Mesendoderm (in vitro differentiated cells): ENCODE measurements around the gene CNTNAP1.

Experiments
- DNase-seq: peaks from one replicate; pipeline ENCODE4 v3.0.0; 2013
- H2AK5ac ChIP-seq: 2 replicates; pipeline ENCODE4 v1.6.1; 2013; ENCODE audit warnings: low read length, inconsistent platforms
- H2BK120ac ChIP-seq: 2 replicates; pipeline ENCODE4 v1.6.1; 2013; ENCODE audit warnings: low read depth, mild to moderate bottlenecking, low read length, moderate library complexity, mixed read lengths
- H2BK15ac ChIP-seq: replicated peaks from 2 replicates; pipeline ENCODE4 v1.6.1; 2013; ENCODE audit warnings: low read depth, mild to moderate bottlenecking, moderate library complexity
- H2BK5ac ChIP-seq: 2 replicates; pipeline ENCODE4 v1.6.1; 2013; ENCODE audit warnings: low read length, inconsistent platforms
- H3K18ac ChIP-seq: 2 replicates; pipeline ENCODE4 v1.6.1; 2013; ENCODE audit warnings: mild to moderate bottlenecking, low read length, mixed read lengths
- H3K23ac ChIP-seq: one replicate; pipeline ENCODE4 v1.6.1; 2013; ENCODE audit warnings: low read length
- H3K27ac ChIP-seq: 2 replicates; pipeline ENCODE4 v1.5.1; 2013; ENCODE audit warnings: low read depth, mild to moderate bottlenecking, inconsistent platforms, low read length, moderate library complexity
- H3K27me3 ChIP-seq: 2 replicates; pipeline ENCODE4 v1.6.1; 2013; ENCODE audit warnings: low read length, control low read depth, mild to moderate bottlenecking, inconsistent platforms; ENCODE audit not compliant: insufficient read depth, poor library complexity
- H3K36me3 ChIP-seq: 2 replicates; pipeline ENCODE4 v1.6.1; 2013; ENCODE audit warnings: low read length, inconsistent platforms; ENCODE audit not compliant: control insufficient read depth, insufficient read depth
- H3K4ac ChIP-seq: one replicate; pipeline ENCODE4 v1.6.1; 2013; ENCODE audit warnings: low read depth, mild to moderate bottlenecking, low read length, moderate library complexity
- H3K4me1 ChIP-seq: 2 replicates; pipeline ENCODE4 v1.6.1; 2013; ENCODE audit warnings: low read depth, low read length, inconsistent platforms; ENCODE audit not compliant: control insufficient read depth
- H3K4me2 ChIP-seq: 2 replicates; pipeline ENCODE4 v1.6.1; 2013; ENCODE audit warnings: low read length
- H3K4me3 ChIP-seq: 2 replicates; pipeline ENCODE4 v1.5.1; 2013; ENCODE audit warnings: mild to moderate bottlenecking, low read length
- H3K56ac ChIP-seq: one replicate; pipeline ENCODE4 v1.6.1; 2013; ENCODE audit warnings: low read length
- H3K79me1 ChIP-seq: 2 replicates; pipeline ENCODE4 v1.6.1; 2013; ENCODE audit warnings: low read length, inconsistent platforms
- H3K79me2 ChIP-seq: 2 replicates; pipeline ENCODE4 v1.6.1; 2013; ENCODE audit warnings: mild to moderate bottlenecking, low read length; ENCODE audit not compliant: control insufficient read depth, insufficient read depth
- H3K9ac ChIP-seq: 2 replicates; pipeline ENCODE4 v1.6.1; 2013; ENCODE audit warnings: low read length, inconsistent platforms
- H4K5ac ChIP-seq: one replicate; pipeline ENCODE4 v1.6.1; 2013; ENCODE audit warnings: low read length
- H4K8ac ChIP-seq: one replicate; pipeline ENCODE4 v1.6.1; 2013; ENCODE audit warnings: low read depth, mild to moderate bottlenecking, control low read depth, low read length, moderate library complexity
- WGBS: extraction: QIAGEN DNeasy Blood & Tissue Kit; methylation state at CpG from one replicate; pipeline ENCODE4 v1.1.7; 2013; ENCODE audit warnings: low lambda C conversion rate, missing lambda C conversion rate; ENCODE audit not compliant: insufficient coverage; ENCODE audit errors: extremely low coverage; 5-methylcytosine and 5-hydroxymethylcytosine counted together

The CNTNAP1 gene

GRCh38 chr17:42647778-42648177, 34.6 kb upstream of the CNTNAP1 start:
- no peak for DNase-seq
- Histone ChIP-seq H3K36me3 (no peaks in the 10 kb centered on the region), H4K5ac (no peak overlapping the region), H2AK5ac (no peak overlapping the region), H3K4me2 (no peak overlapping the region), H3K27me3 (no peaks in the 10 kb centered on the region), H3K79me1 (no peaks in the 10 kb centered on the region), H2BK120ac (no peak overlapping the region), H3K56ac (no peak overlapping the region), H3K4me1 (no peaks in the 10 kb centered on the region), H3K4me3 (no peak overlapping the region), H3K79me2 (no peaks in the 10 kb centered on the region), H3K27ac (no peak overlapping the region), H4K8ac (no peak overlapping the region), H3K18ac (no peak overlapping the region), H3K23ac (no peak overlapping the region), H2BK5ac (no peak overlapping the region), H3K4ac (no peak overlapping the region), H2BK15ac (no peak overlapping the region), H3K9ac (no peak overlapping the region)
- WGBS: no CpG with 5 or more reads among the region's 5 CpGs

- Histone ChIP-seq H3K79me2 (no peaks in the 10 kb centered on the region), H3K9ac (no peak overlapping the region), H3K4me3 (no peak overlapping the region)
These were observed 30.9 kb upstream of the CNTNAP1 start for GRCh38 chr17:42651392-42651791.

DNA sequence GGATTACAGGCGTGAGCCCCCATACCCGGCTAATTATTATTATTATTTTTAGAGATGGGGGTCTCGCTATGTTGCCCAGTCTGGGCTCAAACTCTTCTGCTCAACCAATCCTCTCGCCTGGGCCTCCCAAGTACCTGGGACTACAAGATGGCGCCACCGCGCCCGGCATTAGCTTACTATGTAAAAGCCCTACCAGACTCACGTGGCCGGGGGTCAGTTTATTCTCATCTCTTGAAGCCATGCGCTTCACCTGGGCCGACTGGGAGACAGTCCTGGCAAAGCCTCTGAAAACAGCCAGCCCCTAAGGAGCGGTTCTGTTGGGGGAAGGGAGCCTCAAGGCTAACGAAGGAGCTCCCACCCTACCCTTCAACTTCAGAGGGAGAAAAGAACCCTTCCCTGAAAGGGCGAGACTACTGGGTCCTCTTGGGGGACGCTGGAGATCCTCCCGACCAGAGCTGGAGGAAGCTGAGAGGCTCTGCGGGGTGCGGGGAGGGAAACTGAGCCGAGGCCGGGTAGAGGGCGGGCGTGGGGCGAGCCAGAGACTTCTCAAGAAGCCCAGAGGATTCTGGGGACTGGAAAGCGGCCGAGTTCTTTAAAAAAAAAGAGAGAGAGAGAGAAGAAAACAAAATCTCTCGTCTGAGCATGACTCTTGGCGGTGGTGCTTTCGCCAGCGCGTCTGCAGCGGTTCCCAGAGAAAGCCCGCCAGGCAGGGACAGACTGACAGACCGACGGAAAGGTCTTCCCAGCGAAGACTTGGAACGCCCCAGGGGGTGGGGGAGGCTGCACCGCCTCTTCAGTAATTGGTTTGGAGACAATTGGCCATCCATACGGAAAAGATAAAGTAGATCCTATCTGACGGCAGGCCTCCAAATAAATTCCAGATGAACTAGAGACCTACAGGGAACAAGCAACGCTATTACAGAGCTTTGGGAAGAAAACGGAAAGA, 28.9 kb upstream of the CNTNAP1 start:
- no peak overlapping the region for H3K4me3 ChIP-seq
- DNase-seq: peak; percentile 92

More at GRCh38 chr17:42651392-42651791, 30.9 kb upstream of the CNTNAP1 start:
- no peaks in the 10 kb centered on the region for H3K27me3 ChIP-seq
- DNase-seq: no peak
- H3K4me2 ChIP-seq: no peak overlapping the region
- H3K56ac ChIP-seq: no peak overlapping the region
- no CpG with 5 or more reads among the region's 4 CpGs for WGBS
- H2BK5ac ChIP-seq: no peak overlapping the region
- H3K36me3 ChIP-seq: no peaks in the 10 kb centered on the region
- H2BK120ac ChIP-seq: no peak overlapping the region
- H3K27ac ChIP-seq: no peak overlapping the region
- peaks cover 2% of the 10 kb centered on the region for H3K4me1 ChIP-seq
- no peak overlapping the region for H4K5ac ChIP-seq
- no peak overlapping the region for H3K4ac ChIP-seq
- no peaks in the 10 kb centered on the region for H3K79me1 ChIP-seq
- no peak overlapping the region for H2BK15ac ChIP-seq
- no peak overlapping the region for H4K8ac ChIP-seq
- no peak overlapping the region for H3K23ac ChIP-seq
- H3K18ac ChIP-seq: no peak overlapping the region
- H2AK5ac ChIP-seq: no peak overlapping the region

GRCh38 chr17:42655528-42655927, 26.8 kb upstream of the CNTNAP1 start:
- H3K79me1 ChIP-seq: peaks cover 3% of the 10 kb centered on the region
- H3K9ac ChIP-seq: no peak overlapping the region
- peaks cover 6% of the 10 kb centered on the region for H3K4me1 ChIP-seq
- H2BK15ac ChIP-seq: no peak overlapping the region
- H3K23ac ChIP-seq: no peak overlapping the region
- H4K5ac ChIP-seq: no peak overlapping the region
- no peak for DNase-seq
- no CpG with 5 or more reads among the region's 2 CpGs for WGBS
- H2BK120ac ChIP-seq: no peak overlapping the region
- no peaks in the 10 kb centered on the region for H3K27me3 ChIP-seq
- no peak overlapping the region for H3K4ac ChIP-seq
- H3K56ac ChIP-seq: no peak overlapping the region
- H2BK5ac ChIP-seq: no peak overlapping the region
- peak overlapping the region; percentile 39 for H3K18ac ChIP-seq
- no peak overlapping the region for H2AK5ac ChIP-seq
- H3K79me2 ChIP-seq: no peaks in the 10 kb centered on the region
- no peak overlapping the region for H4K8ac ChIP-seq
- H3K4me3 ChIP-seq: no peak overlapping the region
- no peak overlapping the region for H3K4me2 ChIP-seq
- no peaks in the 10 kb centered on the region for H3K36me3 ChIP-seq
- no peak overlapping the region for H3K27ac ChIP-seq

More for the DNA sequence above, 28.9 kb upstream of the CNTNAP1 start:
- WGBS: no CpG with 5 or more reads among the region's 42 CpGs
- peak overlapping the region; percentile 71 for H3K27ac ChIP-seq
- H3K9ac ChIP-seq: peak overlapping the region; percentile 52
- peak overlapping the region; percentile 29 for H3K4me2 ChIP-seq
- no peak overlapping the region for H3K23ac ChIP-seq
- no peak overlapping the region for H4K5ac ChIP-seq
- H2BK15ac ChIP-seq: peak overlapping the region; percentile 1
- no peak overlapping the region for H4K8ac ChIP-seq
- peak overlapping the region; percentile 33 for H3K18ac ChIP-seq
- no peak overlapping the region for H2AK5ac ChIP-seq
- H3K27me3 ChIP-seq: no peaks in the 10 kb centered on the region
- no peaks in the 10 kb centered on the region for H3K79me1 ChIP-seq
- peaks cover 2% of the 10 kb centered on the region for H3K4me1 ChIP-seq
- H2BK120ac ChIP-seq: peak overlapping the region; percentile 5
- H3K4ac ChIP-seq: peak overlapping the region; percentile 95
- no peaks in the 10 kb centered on the region for H3K79me2 ChIP-seq
- H3K56ac ChIP-seq: peak overlapping the region; percentile 70
- H3K36me3 ChIP-seq: no peaks in the 10 kb centered on the region
- peak overlapping the region; percentile 66 for H2BK5ac ChIP-seq

DNA sequence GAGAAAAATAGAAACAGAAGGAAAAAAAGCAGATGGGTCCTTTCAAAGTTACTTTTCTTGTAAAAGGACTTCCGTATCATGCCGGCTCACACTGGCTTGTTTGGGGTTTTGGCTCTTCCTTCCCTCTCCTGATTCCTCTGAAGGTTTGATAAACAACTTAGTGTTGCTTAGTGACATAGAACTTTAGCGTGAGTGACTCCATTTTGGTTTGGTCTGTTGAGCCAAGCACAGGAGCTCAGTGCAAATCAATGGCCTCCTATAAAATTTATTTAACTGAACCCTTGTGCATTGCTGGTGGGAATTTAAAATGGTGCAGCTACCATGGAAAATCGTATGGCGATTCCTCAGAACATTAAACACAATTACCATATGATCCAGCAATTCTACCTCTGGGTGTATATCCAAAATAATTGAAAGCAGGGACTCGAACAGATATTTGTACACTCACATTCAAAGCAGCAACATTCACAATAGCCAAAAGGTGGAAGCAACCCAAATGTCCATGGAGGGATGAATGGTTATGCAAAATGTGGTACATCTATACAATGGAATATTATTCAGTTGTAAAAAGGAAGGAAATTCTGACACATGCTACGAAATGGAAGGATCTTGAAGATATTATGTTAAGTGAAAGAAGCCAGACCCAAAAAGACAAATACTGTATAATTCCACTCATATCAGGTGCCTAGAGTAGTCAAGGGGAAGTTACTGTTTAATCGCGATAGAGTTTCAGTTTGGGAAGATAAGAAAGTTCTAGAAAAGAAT, 24.3 kb upstream of the CNTNAP1 start:
- H3K27ac ChIP-seq: no peak overlapping the region
- peaks cover 3% of the 10 kb centered on the region for H3K79me1 ChIP-seq
- no peak overlapping the region for H2AK5ac ChIP-seq
- H2BK5ac ChIP-seq: no peak overlapping the region
- no peak overlapping the region for H3K4me2 ChIP-seq
- no peak overlapping the region for H3K4ac ChIP-seq
- no peak overlapping the region for H3K23ac ChIP-seq
- H3K27me3 ChIP-seq: no peaks in the 10 kb centered on the region
- H3K56ac ChIP-seq: no peak overlapping the region
- H3K36me3 ChIP-seq: no peaks in the 10 kb centered on the region
- DNase-seq: no peak
- no peak overlapping the region for H4K8ac ChIP-seq
- no peaks in the 10 kb centered on the region for H3K79me2 ChIP-seq
- no peak overlapping the region for H2BK15ac ChIP-seq
- H3K18ac ChIP-seq: no peak overlapping the region
- no peak overlapping the region for H3K4me3 ChIP-seq
- no peak overlapping the region for H4K5ac ChIP-seq
- no peak overlapping the region for H3K9ac ChIP-seq
- peaks cover 7% of the 10 kb centered on the region for H3K4me1 ChIP-seq
- no peak overlapping the region for H2BK120ac ChIP-seq
- no CpG with 5 or more reads among the region's 9 CpGs for WGBS
